WTC11 (cell line): ENCODE measurements around the gene ZNF532. TPM values are rescaled to one million over a fixed set of nuclear protein-coding genes. Genes with fewer than 3 reads are reported as not detected.

Experiments
- ATAC-seq: fragments of 200-7000 bp; cut with Tn5 transposase; 2 replicates; pipeline ENCODE4 v1.10.0; 2021; ENCODE audit warnings: mild to moderate bottlenecking, moderate library complexity
- CTCF ChIA-PET: fragments of 300-600 bp; sonication (Branson Sonifier 250); formaldehyde crosslinking; loops from one replicate; lab custom pipeline; 2021; ENCODE audit warnings: antibody characterized with exemption; lab: Charles Lee
- POLR2A ChIA-PET: fragments of 350-600 bp; sonication (Branson Sonifier 250); formaldehyde crosslinking; loops from one replicate; lab custom pipeline; 2021; ENCODE audit warnings: antibody characterized with exemption; lab: Charles Lee
- DNase-seq: peaks from one replicate; pipeline ENCODE4 v3.0.0; 2021; ENCODE audit warnings: low spot score
- H3K27ac Mint-ChIP-seq: 2 replicates; pipeline ENCODE4 v1.8.0; 2021; ENCODE audit warnings: mixed read lengths
- H3K27me3 Mint-ChIP-seq: 2 replicates; pipeline ENCODE4 v1.8.0; 2021; ENCODE audit warnings: low read depth, mild to moderate bottlenecking, moderate library complexity, mixed read lengths
- H3K36me3 Mint-ChIP-seq: 2 replicates; pipeline ENCODE4 v1.8.0; 2021; ENCODE audit warnings: mixed read lengths
- H3K4me1 Mint-ChIP-seq: 2 replicates; pipeline ENCODE4 v1.8.0; 2022; ENCODE audit warnings: mixed read lengths
- H3K4me3 Mint-ChIP-seq: 2 replicates; pipeline ENCODE4 v1.8.0; 2021; ENCODE audit warnings: mild to moderate bottlenecking, moderate library complexity, mixed read lengths
- H3K9me3 Mint-ChIP-seq: 2 replicates; pipeline ENCODE4 v1.8.0; 2021; ENCODE audit warnings: mixed read lengths
- GABPB1 ChIP-seq: sonication (generic); formaldehyde crosslinking; IDR thresholded peaks from 2 replicates; pipeline ENCODE4 v1.8.1; 2023; ENCODE audit warnings: mild to moderate bottlenecking, missing genetic modification reagents
- GRHL2 ChIP-seq: fragments of 250-450 bp; sonication (Bioruptor Pico); IDR thresholded peaks from 2 replicates; pipeline ENCODE4 v1.8.0; 2022; ENCODE audit warnings: mild to moderate bottlenecking, moderate library complexity; ENCODE audit not compliant: insufficient replicate concordance, severe bottlenecking
- JAZF1 ChIP-seq: fragments of 250-450 bp; sonication (Bioruptor Pico); IDR thresholded peaks from 2 replicates; pipeline ENCODE4 v1.9.0; 2021; ENCODE audit warnings: moderate library complexity, mild to moderate bottlenecking, inconsistent platforms
- JUN ChIP-seq: sonication (generic); formaldehyde crosslinking; IDR thresholded peaks from 2 replicates; pipeline ENCODE4 v1.8.0; 2023; ENCODE audit warnings: mild to moderate bottlenecking, missing genetic modification reagents
- KAT7 ChIP-seq: sonication (generic); formaldehyde crosslinking; IDR thresholded peaks from 2 replicates; pipeline ENCODE4 v1.8.1; 2023; ENCODE audit warnings: missing genetic modification reagents, mild to moderate bottlenecking, borderline replicate concordance
- NFE2L1 ChIP-seq: sonication (generic); formaldehyde crosslinking; IDR thresholded peaks from 2 replicates; pipeline ENCODE4 v1.8.1; 2023; ENCODE audit warnings: missing genetic modification reagents
- OVOL2 ChIP-seq: fragments of 250-450 bp; sonication (Bioruptor Pico); IDR thresholded peaks from 2 replicates; pipeline ENCODE4 v1.9.0; 2021; ENCODE audit warnings: mild to moderate bottlenecking, borderline replicate concordance
- RORB ChIP-seq: fragments of 250-450 bp; sonication (Bioruptor Pico); IDR thresholded peaks from 2 replicates; pipeline ENCODE4 v1.9.0; 2021; ENCODE audit warnings: mild to moderate bottlenecking
- SMAD4 ChIP-seq: sonication (generic); formaldehyde crosslinking; IDR thresholded peaks from 2 replicates; pipeline ENCODE4 v1.8.0; 2022; ENCODE audit warnings: mild to moderate bottlenecking, missing genetic modification reagents
- ZBTB21 ChIP-seq: sonication (generic); formaldehyde crosslinking; IDR thresholded peaks from 2 replicates; pipeline ENCODE4 v1.8.1; 2023; ENCODE audit warnings: mild to moderate bottlenecking, missing genetic modification reagents, borderline replicate concordance
- ZNF263 ChIP-seq: sonication (generic); formaldehyde crosslinking; IDR thresholded peaks from 2 replicates; pipeline ENCODE4 v1.8.1; 2022; ENCODE audit warnings: low read depth, mild to moderate bottlenecking, moderate library complexity, missing genetic modification reagents
- ZNF416 ChIP-seq: fragments of 250-450 bp; sonication (Bioruptor Pico); IDR thresholded peaks from 2 replicates; pipeline ENCODE4 v1.9.0; 2021; ENCODE audit warnings: mild to moderate bottlenecking, inconsistent platforms
- total RNA-seq: library from RNA; stranded (reverse); gene quantifications from 3 replicates; pipeline ENCODE4 v1.2.3, GENCODE V29; 2021
- TF ChIP-seq, protein P1 (sequence below): sonication (generic); formaldehyde crosslinking; IDR thresholded peaks from 2 replicates; pipeline ENCODE4 v1.8.0; 2022; ENCODE audit warnings: mild to moderate bottlenecking, missing genetic modification reagents
- TF ChIP-seq, protein P2 (sequence below): fragments of 250-450 bp; sonication (Bioruptor Pico); IDR thresholded peaks from 2 replicates; pipeline ENCODE4 v1.9.0; 2021; ENCODE audit warnings: mild to moderate bottlenecking
- TF ChIP-seq, protein P3 (sequence below): sonication (generic); formaldehyde crosslinking; IDR thresholded peaks from 2 replicates; pipeline ENCODE4 v1.8.1; 2022; ENCODE audit warnings: low read depth, mild to moderate bottlenecking, moderate library complexity, missing genetic modification reagents, borderline replicate concordance
- TF ChIP-seq, protein P4 (sequence below): sonication (generic); formaldehyde crosslinking; IDR thresholded peaks from 2 replicates; pipeline ENCODE4 v1.8.1; 2023; ENCODE audit warnings: mild to moderate bottlenecking, missing genetic modification reagents, moderate library complexity
- TF ChIP-seq, protein P5 (sequence below): sonication (generic); formaldehyde crosslinking; IDR thresholded peaks from 2 replicates; pipeline ENCODE4 v1.8.0; 2022; ENCODE audit warnings: missing genetic modification reagents
- TF ChIP-seq, protein P6 (sequence below): sonication (generic); formaldehyde crosslinking; conservative IDR thresholded peaks from 2 replicates; pipeline ENCODE4 v1.8.1; 2022; ENCODE audit warnings: mild to moderate bottlenecking, missing genetic modification reagents

The ZNF532 gene
- total RNA-seq, 1 experiment from 2014 or later, result 171 TPM

DNA sequence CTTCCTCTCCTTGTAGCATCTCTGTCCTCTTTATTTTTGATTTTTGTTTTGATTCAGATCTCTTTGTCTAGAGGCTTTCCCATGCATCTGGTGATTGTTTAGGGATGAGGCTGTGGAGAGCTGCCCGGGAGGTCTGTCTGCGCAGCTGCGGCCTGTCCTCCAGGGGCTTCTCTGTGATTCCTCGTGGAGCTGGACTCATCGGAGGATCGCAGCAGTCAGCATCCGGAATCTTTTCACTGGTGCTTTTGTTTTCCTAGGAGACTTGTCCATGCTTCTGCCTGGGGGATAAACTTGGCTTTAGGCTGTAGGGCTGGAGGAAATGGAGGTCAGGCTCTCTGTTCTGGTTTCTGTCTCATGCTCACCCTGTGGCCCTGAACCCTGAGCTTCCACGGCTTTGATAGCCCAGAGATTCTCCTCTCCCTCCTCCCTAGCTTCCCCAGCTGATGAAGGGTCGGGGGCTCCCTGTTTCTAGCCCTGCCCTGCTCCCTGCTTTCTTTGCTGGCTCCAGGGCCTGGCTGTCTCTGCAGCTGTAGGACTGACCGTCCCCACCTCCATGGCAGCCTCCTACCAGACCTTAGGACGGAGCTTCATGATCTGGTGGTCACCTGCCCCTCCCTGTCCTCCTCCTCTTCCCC lies 35.5 kb downstream of the ZNF532 start:
- CTCF ChIA-PET, result interaction anchor here (0.6 to 1.6 kb wide), 2 partner anchors 10 to 68 kb away, joined by 3 read pairs; no protein-coding TSS in a partner anchor
- H3K36me3 Mint-ChIP-seq, result peaks cover 46% of the 10 kb centered on the region
- no peak for ATAC-seq
- TF ChIP-seq, protein P1, sequence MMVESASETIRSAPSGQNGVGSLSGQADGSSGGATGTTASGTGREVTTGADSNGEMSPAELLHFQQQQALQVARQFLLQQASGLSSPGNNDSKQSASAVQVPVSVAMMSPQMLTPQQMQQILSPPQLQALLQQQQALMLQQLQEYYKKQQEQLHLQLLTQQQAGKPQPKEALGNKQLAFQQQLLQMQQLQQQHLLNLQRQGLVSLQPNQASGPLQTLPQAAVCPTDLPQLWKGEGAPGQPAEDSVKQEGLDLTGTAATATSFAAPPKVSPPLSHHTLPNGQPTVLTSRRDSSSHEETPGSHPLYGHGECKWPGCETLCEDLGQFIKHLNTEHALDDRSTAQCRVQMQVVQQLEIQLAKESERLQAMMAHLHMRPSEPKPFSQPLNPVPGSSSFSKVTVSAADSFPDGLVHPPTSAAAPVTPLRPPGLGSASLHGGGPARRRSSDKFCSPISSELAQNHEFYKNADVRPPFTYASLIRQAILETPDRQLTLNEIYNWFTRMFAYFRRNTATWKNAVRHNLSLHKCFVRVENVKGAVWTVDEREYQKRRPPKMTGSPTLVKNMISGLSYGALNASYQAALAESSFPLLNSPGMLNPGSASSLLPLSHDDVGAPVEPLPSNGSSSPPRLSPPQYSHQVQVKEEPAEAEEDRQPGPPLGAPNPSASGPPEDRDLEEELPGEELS (CRISPR knock-in tag), result no peak
- TF ChIP-seq ZBTB21 (CRISPR knock-in tag) (no peak), ZNF263 (CRISPR knock-in tag) (no peak), GABPB1 (CRISPR knock-in tag) (no peak), RORB (no peak), SMAD4 (CRISPR knock-in tag) (no peak), NFE2L1 (no peak), JUN (CRISPR knock-in tag) (no peak), KAT7 (no peak), GRHL2 (no peak), JAZF1 (no peak), OVOL2 (CRISPR knock-in tag) (no peak), ZNF416 (CRISPR knock-in tag) (no peak)
- TF ChIP-seq, protein P2, sequence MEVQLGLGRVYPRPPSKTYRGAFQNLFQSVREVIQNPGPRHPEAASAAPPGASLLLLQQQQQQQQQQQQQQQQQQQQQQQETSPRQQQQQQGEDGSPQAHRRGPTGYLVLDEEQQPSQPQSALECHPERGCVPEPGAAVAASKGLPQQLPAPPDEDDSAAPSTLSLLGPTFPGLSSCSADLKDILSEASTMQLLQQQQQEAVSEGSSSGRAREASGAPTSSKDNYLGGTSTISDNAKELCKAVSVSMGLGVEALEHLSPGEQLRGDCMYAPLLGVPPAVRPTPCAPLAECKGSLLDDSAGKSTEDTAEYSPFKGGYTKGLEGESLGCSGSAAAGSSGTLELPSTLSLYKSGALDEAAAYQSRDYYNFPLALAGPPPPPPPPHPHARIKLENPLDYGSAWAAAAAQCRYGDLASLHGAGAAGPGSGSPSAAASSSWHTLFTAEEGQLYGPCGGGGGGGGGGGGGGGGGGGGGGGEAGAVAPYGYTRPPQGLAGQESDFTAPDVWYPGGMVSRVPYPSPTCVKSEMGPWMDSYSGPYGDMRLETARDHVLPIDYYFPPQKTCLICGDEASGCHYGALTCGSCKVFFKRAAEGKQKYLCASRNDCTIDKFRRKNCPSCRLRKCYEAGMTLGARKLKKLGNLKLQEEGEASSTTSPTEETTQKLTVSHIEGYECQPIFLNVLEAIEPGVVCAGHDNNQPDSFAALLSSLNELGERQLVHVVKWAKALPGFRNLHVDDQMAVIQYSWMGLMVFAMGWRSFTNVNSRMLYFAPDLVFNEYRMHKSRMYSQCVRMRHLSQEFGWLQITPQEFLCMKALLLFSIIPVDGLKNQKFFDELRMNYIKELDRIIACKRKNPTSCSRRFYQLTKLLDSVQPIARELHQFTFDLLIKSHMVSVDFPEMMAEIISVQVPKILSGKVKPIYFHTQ (CRISPR knock-in tag), result no peak
- TF ChIP-seq, protein P3, sequence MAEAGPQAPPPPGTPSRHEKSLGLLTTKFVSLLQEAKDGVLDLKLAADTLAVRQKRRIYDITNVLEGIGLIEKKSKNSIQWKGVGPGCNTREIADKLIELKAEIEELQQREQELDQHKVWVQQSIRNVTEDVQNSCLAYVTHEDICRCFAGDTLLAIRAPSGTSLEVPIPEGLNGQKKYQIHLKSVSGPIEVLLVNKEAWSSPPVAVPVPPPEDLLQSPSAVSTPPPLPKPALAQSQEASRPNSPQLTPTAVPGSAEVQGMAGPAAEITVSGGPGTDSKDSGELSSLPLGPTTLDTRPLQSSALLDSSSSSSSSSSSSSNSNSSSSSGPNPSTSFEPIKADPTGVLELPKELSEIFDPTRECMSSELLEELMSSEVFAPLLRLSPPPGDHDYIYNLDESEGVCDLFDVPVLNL (CRISPR knock-in tag), result no peak
- TF ChIP-seq, protein P4, sequence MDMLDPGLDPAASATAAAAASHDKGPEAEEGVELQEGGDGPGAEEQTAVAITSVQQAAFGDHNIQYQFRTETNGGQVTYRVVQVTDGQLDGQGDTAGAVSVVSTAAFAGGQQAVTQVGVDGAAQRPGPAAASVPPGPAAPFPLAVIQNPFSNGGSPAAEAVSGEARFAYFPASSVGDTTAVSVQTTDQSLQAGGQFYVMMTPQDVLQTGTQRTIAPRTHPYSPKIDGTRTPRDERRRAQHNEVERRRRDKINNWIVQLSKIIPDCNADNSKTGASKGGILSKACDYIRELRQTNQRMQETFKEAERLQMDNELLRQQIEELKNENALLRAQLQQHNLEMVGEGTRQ, result no peak
- TF ChIP-seq, protein P5, sequence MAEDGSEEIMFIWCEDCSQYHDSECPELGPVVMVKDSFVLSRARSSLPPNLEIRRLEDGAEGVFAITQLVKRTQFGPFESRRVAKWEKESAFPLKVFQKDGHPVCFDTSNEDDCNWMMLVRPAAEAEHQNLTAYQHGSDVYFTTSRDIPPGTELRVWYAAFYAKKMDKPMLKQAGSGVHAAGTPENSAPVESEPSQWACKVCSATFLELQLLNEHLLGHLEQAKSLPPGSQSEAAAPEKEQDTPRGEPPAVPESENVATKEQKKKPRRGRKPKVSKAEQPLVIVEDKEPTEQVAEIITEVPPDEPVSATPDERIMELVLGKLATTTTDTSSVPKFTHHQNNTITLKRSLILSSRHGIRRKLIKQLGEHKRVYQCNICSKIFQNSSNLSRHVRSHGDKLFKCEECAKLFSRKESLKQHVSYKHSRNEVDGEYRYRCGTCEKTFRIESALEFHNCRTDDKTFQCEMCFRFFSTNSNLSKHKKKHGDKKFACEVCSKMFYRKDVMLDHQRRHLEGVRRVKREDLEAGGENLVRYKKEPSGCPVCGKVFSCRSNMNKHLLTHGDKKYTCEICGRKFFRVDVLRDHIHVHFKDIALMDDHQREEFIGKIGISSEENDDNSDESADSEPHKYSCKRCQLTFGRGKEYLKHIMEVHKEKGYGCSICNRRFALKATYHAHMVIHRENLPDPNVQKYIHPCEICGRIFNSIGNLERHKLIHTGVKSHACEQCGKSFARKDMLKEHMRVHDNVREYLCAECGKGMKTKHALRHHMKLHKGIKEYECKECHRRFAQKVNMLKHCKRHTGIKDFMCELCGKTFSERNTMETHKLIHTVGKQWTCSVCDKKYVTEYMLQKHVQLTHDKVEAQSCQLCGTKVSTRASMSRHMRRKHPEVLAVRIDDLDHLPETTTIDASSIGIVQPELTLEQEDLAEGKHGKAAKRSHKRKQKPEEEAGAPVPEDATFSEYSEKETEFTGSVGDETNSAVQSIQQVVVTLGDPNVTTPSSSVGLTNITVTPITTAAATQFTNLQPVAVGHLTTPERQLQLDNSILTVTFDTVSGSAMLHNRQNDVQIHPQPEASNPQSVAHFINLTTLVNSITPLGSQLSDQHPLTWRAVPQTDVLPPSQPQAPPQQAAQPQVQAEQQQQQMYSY, result no peak
- TF ChIP-seq, protein P6, sequence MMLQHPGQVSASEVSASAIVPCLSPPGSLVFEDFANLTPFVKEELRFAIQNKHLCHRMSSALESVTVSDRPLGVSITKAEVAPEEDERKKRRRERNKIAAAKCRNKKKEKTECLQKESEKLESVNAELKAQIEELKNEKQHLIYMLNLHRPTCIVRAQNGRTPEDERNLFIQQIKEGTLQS (CRISPR knock-in tag), result no peak
- TF ChIP-seq, all 79 proteins: peak for 0
- POLR2A ChIA-PET, result no interaction called here
- peak overlapping the region; percentile 68 for H3K27ac Mint-ChIP-seq
- H3K4me3 Mint-ChIP-seq, result no peak overlapping the region
- H3K9me3 Mint-ChIP-seq, result no peaks in the 10 kb centered on the region
- DNase-seq, result no peak
- H3K4me1 Mint-ChIP-seq, result peaks cover 69% of the 10 kb centered on the region
- H3K27me3 Mint-ChIP-seq, result no peaks in the 10 kb centered on the region
